Mucosa of stomach (tissue), 1 donor: ENCODE results near the gene TIMM44.

Source experiments
- H3K27me3 ChIP-seq: one replicate; pipeline ENCODE4 v1.7.0; 2013; ENCODE audit warnings: mild to moderate bottlenecking, low read length; ENCODE audit not compliant: control insufficient read depth, insufficient read depth
- H3K36me3 ChIP-seq: one replicate; pipeline ENCODE4 v1.7.0; 2013; ENCODE audit warnings: low read length; ENCODE audit not compliant: control insufficient read depth, insufficient read depth
- H3K4me1 ChIP-seq: one replicate; pipeline ENCODE4 v1.7.0; 2013; ENCODE audit warnings: mild to moderate bottlenecking, low read length; ENCODE audit not compliant: control insufficient read depth, insufficient read depth
- H3K4me3 ChIP-seq: one replicate; pipeline ENCODE4 v1.7.0; 2013; ENCODE audit warnings: low read length
- H3K9ac ChIP-seq: one replicate; pipeline ENCODE4 v1.7.0; 2013; ENCODE audit warnings: mild to moderate bottlenecking, low read length, moderate library complexity
- H3K9me3 ChIP-seq: one replicate; pipeline ENCODE4 v1.7.0; 2013; ENCODE audit warnings: mild to moderate bottlenecking, low read length, moderate library complexity; ENCODE audit not compliant: control insufficient read depth
- donor health status: Pancreatic carcinoma.

The TIMM44 gene

GRCh38 chr19:7877249-7877836 is 66.1 kb downstream of the TIMM44 start:
- Histone ChIP-seq H3K4me1 (peaks cover 7% of the 10 kb centered on the region), H3K9ac (no peak overlapping the region), H3K27me3 (peaks cover 28% of the 10 kb centered on the region), H3K36me3 (no peaks in the 10 kb centered on the region), H3K9me3 (no peaks in the 10 kb centered on the region), H3K4me3 (no peak overlapping the region)
